ENCODE results near the gene PTGER3. TPM values are rescaled to one million over a fixed set of nuclear protein-coding genes. Genes with fewer than 3 reads are reported as not detected.

Gene PTGER3
- total and polyA plus RNA-seq, 4 donors = 0.04 to 1.6 (median 0.26) TPM

DNA sequence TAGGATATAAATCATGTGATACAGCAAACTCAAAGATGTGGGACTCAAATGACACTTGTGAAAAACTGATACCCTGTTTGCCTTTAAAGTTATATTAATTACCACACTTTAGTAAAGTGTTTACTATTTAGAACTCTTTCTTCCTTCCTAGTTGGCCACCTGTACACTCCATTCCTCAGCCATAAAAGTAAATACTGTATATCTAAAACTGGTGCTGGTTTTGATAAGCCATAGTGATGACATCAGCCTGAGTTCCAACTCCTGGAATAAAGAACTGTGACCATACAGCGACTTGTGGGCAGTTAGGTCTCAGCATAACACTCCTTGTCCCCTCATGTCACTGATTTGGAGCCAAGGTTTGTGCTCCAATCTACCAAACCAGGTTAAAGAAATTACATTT lies 2.8 kb downstream of the PTGER3 start:
- Histone ChIP-seq H3K4me3 (ENCODE audit: low read depth in 1 of 3, low read length in 3 of 3) (no peak overlapping the region), H3K27me3 (ENCODE audit: control insufficient read depth in 4 of 4, insufficient read depth in 4 of 4, low read length in 3 of 4) (peaks cover 0 to 12% (median 2%) of the 10 kb centered on the region in 4 donors)
- WGBS = 86% methylated on average over 1 of the region's 1 CpG

DNA sequence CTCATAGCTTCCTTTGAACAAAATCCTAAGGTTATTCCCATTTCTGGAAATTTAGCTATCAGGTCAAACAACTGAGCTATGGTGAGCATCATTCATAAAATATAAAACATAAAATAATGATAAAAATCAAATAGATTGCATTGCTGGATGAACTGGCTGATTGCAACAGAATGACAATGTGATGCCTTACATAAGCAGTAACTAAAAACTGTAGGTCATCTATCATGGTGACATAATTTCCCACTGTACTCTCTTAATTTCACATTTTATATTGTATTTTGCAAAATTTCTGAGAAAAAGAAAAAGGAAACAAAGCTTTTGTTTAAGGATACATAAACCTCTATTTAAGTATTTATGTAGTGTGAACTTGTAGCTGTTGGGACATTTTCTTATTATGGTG lies 4.6 kb downstream of the PTGER3 start:
- peaks cover 5 to 13% (median 10%) of the 10 kb centered on the region in 4 donors for H3K4me1 ChIP-seq (ENCODE audit: control insufficient read depth in 4 of 4, insufficient read depth in 4 of 4, low read length in 3 of 4)

More for the DNA sequence above, 2.8 kb downstream of the PTGER3 start:
- no peak overlapping the region for H3K27ac ChIP-seq (ENCODE audit: low read depth in 1 of 2, low read length in 2 of 2)
- DNase-seq (ENCODE audit: low spot score) = no peak
- no peaks in the 10 kb centered on the region for H3K9me3 ChIP-seq (ENCODE audit: control insufficient read depth in 4 of 4, low read length in 3 of 4)
- TF ChIP-seq EGR1 (IDR thresholded peaks at IDR 0.05; ENCODE audit: low read depth in 2 of 2) = no peak
- TF ChIP-seq HNF4G (IDR thresholded peaks at IDR 0.05) = no peak
- no peak for TF ChIP-seq SP1 (IDR thresholded peaks at IDR 0.05)
- no peak for TF ChIP-seq NR2F2 (IDR thresholded peaks at IDR 0.05)
- TF ChIP-seq, protein P1, sequence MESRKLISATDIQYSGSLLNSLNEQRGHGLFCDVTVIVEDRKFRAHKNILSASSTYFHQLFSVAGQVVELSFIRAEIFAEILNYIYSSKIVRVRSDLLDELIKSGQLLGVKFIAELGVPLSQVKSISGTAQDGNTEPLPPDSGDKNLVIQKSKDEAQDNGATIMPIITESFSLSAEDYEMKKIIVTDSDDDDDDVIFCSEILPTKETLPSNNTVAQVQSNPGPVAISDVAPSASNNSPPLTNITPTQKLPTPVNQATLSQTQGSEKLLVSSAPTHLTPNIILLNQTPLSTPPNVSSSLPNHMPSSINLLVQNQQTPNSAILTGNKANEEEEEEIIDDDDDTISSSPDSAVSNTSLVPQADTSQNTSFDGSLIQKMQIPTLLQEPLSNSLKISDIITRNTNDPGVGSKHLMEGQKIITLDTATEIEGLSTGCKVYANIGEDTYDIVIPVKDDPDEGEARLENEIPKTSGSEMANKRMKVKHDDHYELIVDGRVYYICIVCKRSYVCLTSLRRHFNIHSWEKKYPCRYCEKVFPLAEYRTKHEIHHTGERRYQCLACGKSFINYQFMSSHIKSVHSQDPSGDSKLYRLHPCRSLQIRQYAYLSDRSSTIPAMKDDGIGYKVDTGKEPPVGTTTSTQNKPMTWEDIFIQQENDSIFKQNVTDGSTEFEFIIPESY (IDR thresholded peaks at IDR 0.05) = no peak
- no peaks in the 10 kb centered on the region for H3K36me3 ChIP-seq (ENCODE audit: control insufficient read depth in 4 of 4, insufficient read depth in 3 of 4, low read depth in 1 of 4, low read length in 3 of 4)
- H3K9ac ChIP-seq (ENCODE audit: low read depth in 1 of 2, low read length in 2 of 2) = no peak overlapping the region
- peaks cover 6 to 14% (median 10%) of the 10 kb centered on the region in 4 donors for H3K4me1 ChIP-seq (ENCODE audit: control insufficient read depth in 4 of 4, insufficient read depth in 4 of 4, low read length in 3 of 4)

DNA sequence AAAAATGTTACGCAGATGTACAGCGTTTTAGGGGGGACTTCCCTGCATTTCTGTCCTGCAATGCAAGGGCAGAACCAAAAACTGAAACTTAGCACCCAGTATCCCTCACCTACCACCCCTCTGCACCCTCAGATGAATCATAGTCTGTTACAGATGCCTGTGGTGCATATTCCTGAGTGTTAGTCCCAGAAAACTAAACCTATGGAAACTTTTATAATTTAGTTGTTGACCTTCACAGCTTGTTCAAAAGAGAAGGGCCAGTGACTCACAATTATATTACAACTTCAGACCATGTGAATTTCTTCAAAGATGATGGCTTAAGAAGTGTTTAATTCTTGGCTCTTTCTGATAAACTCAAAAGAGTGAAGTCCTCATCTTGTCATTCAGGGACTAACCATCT lies 5.8 kb downstream of the PTGER3 start:
- Histone ChIP-seq H3K4me3 (ENCODE audit: low read depth in 1 of 3, low read length in 3 of 3) (no peak overlapping the region), H3K4me1 (ENCODE audit: control insufficient read depth in 4 of 4, insufficient read depth in 4 of 4, low read length in 3 of 4) (peaks cover 0 to under 1% (median under 1%) of the 10 kb centered on the region in 4 donors), H3K9me3 (ENCODE audit: control insufficient read depth in 4 of 4, low read length in 3 of 4) (no peaks in the 10 kb centered on the region), H3K9ac (ENCODE audit: low read depth in 1 of 2, low read length in 2 of 2) (no peak overlapping the region), H3K27ac (ENCODE audit: low read depth in 1 of 2, low read length in 2 of 2) (no peak overlapping the region), H3K27me3 (ENCODE audit: control insufficient read depth in 4 of 4, insufficient read depth in 4 of 4, low read length in 3 of 4) (peaks cover 0 to 10% (median 0%) of the 10 kb centered on the region in 4 donors), H3K36me3 (ENCODE audit: control insufficient read depth in 4 of 4, insufficient read depth in 3 of 4, low read depth in 1 of 4, low read length in 3 of 4) (no peaks in the 10 kb centered on the region)
- 61% methylated on average over 2 of the region's 2 CpGs for WGBS
- DNase-seq (ENCODE audit: low spot score) = no peak
- TF ChIP-seq, protein P2, sequence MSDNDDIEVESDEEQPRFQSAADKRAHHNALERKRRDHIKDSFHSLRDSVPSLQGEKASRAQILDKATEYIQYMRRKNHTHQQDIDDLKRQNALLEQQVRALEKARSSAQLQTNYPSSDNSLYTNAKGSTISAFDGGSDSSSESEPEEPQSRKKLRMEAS (IDR thresholded peaks at IDR 0.05) = no peak
- TF ChIP-seq, protein P3, sequence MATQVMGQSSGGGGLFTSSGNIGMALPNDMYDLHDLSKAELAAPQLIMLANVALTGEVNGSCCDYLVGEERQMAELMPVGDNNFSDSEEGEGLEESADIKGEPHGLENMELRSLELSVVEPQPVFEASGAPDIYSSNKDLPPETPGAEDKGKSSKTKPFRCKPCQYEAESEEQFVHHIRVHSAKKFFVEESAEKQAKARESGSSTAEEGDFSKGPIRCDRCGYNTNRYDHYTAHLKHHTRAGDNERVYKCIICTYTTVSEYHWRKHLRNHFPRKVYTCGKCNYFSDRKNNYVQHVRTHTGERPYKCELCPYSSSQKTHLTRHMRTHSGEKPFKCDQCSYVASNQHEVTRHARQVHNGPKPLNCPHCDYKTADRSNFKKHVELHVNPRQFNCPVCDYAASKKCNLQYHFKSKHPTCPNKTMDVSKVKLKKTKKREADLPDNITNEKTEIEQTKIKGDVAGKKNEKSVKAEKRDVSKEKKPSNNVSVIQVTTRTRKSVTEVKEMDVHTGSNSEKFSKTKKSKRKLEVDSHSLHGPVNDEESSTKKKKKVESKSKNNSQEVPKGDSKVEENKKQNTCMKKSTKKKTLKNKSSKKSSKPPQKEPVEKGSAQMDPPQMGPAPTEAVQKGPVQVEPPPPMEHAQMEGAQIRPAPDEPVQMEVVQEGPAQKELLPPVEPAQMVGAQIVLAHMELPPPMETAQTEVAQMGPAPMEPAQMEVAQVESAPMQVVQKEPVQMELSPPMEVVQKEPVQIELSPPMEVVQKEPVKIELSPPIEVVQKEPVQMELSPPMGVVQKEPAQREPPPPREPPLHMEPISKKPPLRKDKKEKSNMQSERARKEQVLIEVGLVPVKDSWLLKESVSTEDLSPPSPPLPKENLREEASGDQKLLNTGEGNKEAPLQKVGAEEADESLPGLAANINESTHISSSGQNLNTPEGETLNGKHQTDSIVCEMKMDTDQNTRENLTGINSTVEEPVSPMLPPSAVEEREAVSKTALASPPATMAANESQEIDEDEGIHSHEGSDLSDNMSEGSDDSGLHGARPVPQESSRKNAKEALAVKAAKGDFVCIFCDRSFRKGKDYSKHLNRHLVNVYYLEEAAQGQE (IDR thresholded peaks at IDR 0.05) = no peak
- TF ChIP-seq HNF4G (IDR thresholded peaks at IDR 0.05) (no peak), EGR1 (IDR thresholded peaks at IDR 0.05; ENCODE audit: low read depth in 2 of 2) (no peak), FOXA2 (IDR thresholded peaks at IDR 0.05) (no peak), SP1 (IDR thresholded peaks at IDR 0.05) (no peak), GABPA (IDR thresholded peaks at IDR 0.05 in 1 of 2, conservative IDR thresholded peaks at IDR 0.05 in 1 of 2) (no peak), TAF1 (conservative IDR thresholded peaks at IDR 0.05) (no peak), FOXA1 (IDR thresholded peaks at IDR 0.05) (no peak), RAD21 (IDR thresholded peaks at IDR 0.05) (no peak), HNF4A (conservative IDR thresholded peaks at IDR 0.05) (no peak), NR2F2 (IDR thresholded peaks at IDR 0.05) (no peak), RXRA (IDR thresholded peaks at IDR 0.05) (no peak)
- TF ChIP-seq, protein P1 (IDR thresholded peaks at IDR 0.05) = no peak
- TF ChIP-seq, protein P4, sequence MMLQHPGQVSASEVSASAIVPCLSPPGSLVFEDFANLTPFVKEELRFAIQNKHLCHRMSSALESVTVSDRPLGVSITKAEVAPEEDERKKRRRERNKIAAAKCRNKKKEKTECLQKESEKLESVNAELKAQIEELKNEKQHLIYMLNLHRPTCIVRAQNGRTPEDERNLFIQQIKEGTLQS (IDR thresholded peaks at IDR 0.05) = no peak

More for the DNA sequence above, 4.6 kb downstream of the PTGER3 start:
- Histone ChIP-seq H3K4me3 (ENCODE audit: low read depth in 1 of 3, low read length in 3 of 3) (no peak overlapping the region), H3K9ac (ENCODE audit: low read depth in 1 of 2, low read length in 2 of 2) (no peak overlapping the region), H3K27ac (ENCODE audit: low read depth in 1 of 2, low read length in 2 of 2) (no peak overlapping the region), H3K27me3 (ENCODE audit: control insufficient read depth in 4 of 4, insufficient read depth in 4 of 4, low read length in 3 of 4) (peaks cover 0 to 3% (median under 1%) of the 10 kb centered on the region in 4 donors), H3K36me3 (ENCODE audit: control insufficient read depth in 4 of 4, insufficient read depth in 3 of 4, low read depth in 1 of 4, low read length in 3 of 4) (no peaks in the 10 kb centered on the region), H3K9me3 (ENCODE audit: control insufficient read depth in 4 of 4, low read length in 3 of 4) (no peaks in the 10 kb centered on the region)
- TF ChIP-seq GABPA (IDR thresholded peaks at IDR 0.05 in 1 of 2, conservative IDR thresholded peaks at IDR 0.05 in 1 of 2) (no peak), RAD21 (IDR thresholded peaks at IDR 0.05) (no peak), HNF4A (conservative IDR thresholded peaks at IDR 0.05) (no peak), FOXA2 (IDR thresholded peaks at IDR 0.05) (no peak), YY1 (IDR thresholded peaks at IDR 0.05) (no peak)
- TF ChIP-seq, protein P1 (IDR thresholded peaks at IDR 0.05) = no peak
- DNase-seq (ENCODE audit: low spot score) = no peak

Data from liver (tissue), 9 donors.